HepG2 (cell line): ENCODE results near the gene NOTUM. TPM values are rescaled to one million over a fixed set of nuclear protein-coding genes. Genes with fewer than 3 reads are reported as not detected.
A peak's percentile ranks its signal among the peaks of the same experiment; 100 is the strongest.

Experiments
- ARHGAP35 ChIP-seq: sonication (generic); formaldehyde crosslinking; IDR thresholded peaks from 2 replicates; pipeline ENCODE4 v1.9.0; 2022; ENCODE audit warnings: mild to moderate bottlenecking, inconsistent platforms, moderate library complexity, missing genetic modification reagents, borderline replicate concordance
- DR1 ChIP-seq: sonication (generic); formaldehyde crosslinking; IDR thresholded peaks from 2 replicates; pipeline ENCODE4 v1.8.0; 2021; ENCODE audit warnings: mild to moderate bottlenecking, missing genetic modification reagents, inconsistent platforms
- EEA1 ChIP-seq: sonication (generic); formaldehyde crosslinking; IDR thresholded peaks from 2 replicates; pipeline ENCODE4 v1.5.1; 2020; ENCODE audit warnings: mild to moderate bottlenecking, missing genetic modification reagents, borderline replicate concordance
- HOXD1 ChIP-seq: sonication (generic); formaldehyde crosslinking; IDR thresholded peaks from 2 replicates; pipeline ENCODE4 v1.5.0; 2020; ENCODE audit warnings: missing genetic modification reagents
- IRF2 ChIP-seq: IDR thresholded peaks from 2 replicates; pipeline ENCODE4 v1.6.1; 2018; ENCODE audit warnings: missing genetic modification reagents, missing compliant biosample characterization
- JUND ChIP-seq: sonication (generic); formaldehyde crosslinking; IDR thresholded peaks from 2 replicates; pipeline ENCODE4 v1.8.0; 2022; ENCODE audit warnings: mild to moderate bottlenecking, missing genetic modification reagents
- LCORL ChIP-seq, 2 experiments: fragments of 450-650 bp in 1 of 2; sonication (generic) in 1 of 2; formaldehyde crosslinking in 1 of 2; IDR thresholded peaks; 2 replicates each; pipeline versions ENCODE4 v1.5.0 to v1.6.1; 2017 to 2020; ENCODE audit warnings: antibody characterized with exemption in 1 of 2, missing genetic modification reagents in 1 of 2
- MAF1 ChIP-seq: sonication (generic); formaldehyde crosslinking; IDR thresholded peaks from 2 replicates; pipeline ENCODE4 v1.5.0; 2020; ENCODE audit warnings: missing genetic modification reagents, borderline replicate concordance
- PRPF4 ChIP-seq: fragments of 200-400 bp; formaldehyde crosslinking; IDR thresholded peaks from 2 replicates; pipeline ENCODE4 v1.6.1; 2016; ENCODE audit warnings: low read length, low read depth; ENCODE audit not compliant: poor library complexity, severe bottlenecking
- SMARCC2 ChIP-seq: fragments of 450-650 bp; IDR thresholded peaks from 2 replicates; pipeline ENCODE4 v1.6.1; 2017; ENCODE audit warnings: antibody characterized with exemption, mild to moderate bottlenecking
- ZBTB8A ChIP-seq: sonication (generic); formaldehyde crosslinking; IDR thresholded peaks from 2 replicates; pipeline ENCODE4 v1.4.0; 2020; ENCODE audit warnings: mild to moderate bottlenecking, low read depth, missing genetic modification reagents, borderline replicate concordance
- ZEB1 ChIP-seq: IDR thresholded peaks from 2 replicates; pipeline ENCODE4 v1.6.1; 2012; ENCODE audit warnings: mild to moderate bottlenecking, low read depth, inconsistent platforms; ENCODE audit not compliant: insufficient replicate concordance
- ZNF292 ChIP-seq: sonication (generic); formaldehyde crosslinking; IDR thresholded peaks from 2 replicates; pipeline ENCODE4 v1.8.1; 2022; ENCODE audit warnings: mild to moderate bottlenecking, low read depth, missing genetic modification reagents, borderline replicate concordance
- ZNF546 ChIP-seq: sonication (generic); formaldehyde crosslinking; conservative IDR thresholded peaks from 2 replicates; pipeline ENCODE4 v1.8.1; 2023; ENCODE audit warnings: mild to moderate bottlenecking, missing genetic modification reagents
- ZNF773 ChIP-seq: sonication (generic); formaldehyde crosslinking; IDR thresholded peaks from 2 replicates; pipeline ENCODE4 v1.4.0; 2020; ENCODE audit warnings: missing genetic modification reagents, borderline replicate concordance
- polyA plus RNA-seq, 8 experiments: library from polyadenylated mRNA; depleted of rRNA in 3 of 8; stranded (reverse) in 7 of 8; unstranded in 1 of 8; fragments of >200 nt; fragmentation: Illumina TruSeq in 4 of 8; extraction: Trizol in 4 of 8; gene quantifications; 2 replicates each; pipeline versions ENCODE4 v1.2.1 to v1.2.3, GENCODE V29; 2011 to 2016; ENCODE audit warnings: low read depth in 4 of 8, missing spikeins in 1 of 8, mixed read lengths in 1 of 8; ENCODE audit not compliant: insufficient read depth in 1 of 8
- total RNA-seq, 5 experiments: library from RNA; depleted of rRNA; stranded (reverse); fragments of >200 nt; fragmentation: Illumina TruSeq; extraction: Trizol; gene quantifications; 2 replicates each; pipeline ENCODE4 v1.2.3, GENCODE V29; 2016; ENCODE audit warnings: low read depth in 1 of 5
- TF ChIP-seq, protein P1 (sequence below): sonication (generic); formaldehyde crosslinking; IDR thresholded peaks from 2 replicates; pipeline ENCODE4 v1.8.0; 2022; ENCODE audit warnings: missing genetic modification reagents, mild to moderate bottlenecking, borderline replicate concordance
- TF ChIP-seq, protein P2 (sequence below): IDR thresholded peaks from 2 replicates; pipeline ENCODE4 v1.6.1; 2016
- TF ChIP-seq, protein P3 (sequence below): sonication (generic); formaldehyde crosslinking; IDR thresholded peaks from 2 replicates; pipeline ENCODE4 v1.4.0; 2020; ENCODE audit warnings: missing genetic modification reagents
- TF ChIP-seq, protein P4 (sequence below): sonication (generic); formaldehyde crosslinking; IDR thresholded peaks from 2 replicates; pipeline ENCODE4 v1.8.0; 2022; ENCODE audit warnings: mild to moderate bottlenecking, missing genetic modification reagents, borderline replicate concordance
- TF ChIP-seq, protein P5 (sequence below): IDR thresholded peaks from 2 replicates; pipeline ENCODE4 v1.6.1; 2016; ENCODE audit warnings: missing compliant biosample characterization, missing genetic modification reagents, borderline replicate concordance

NOTUM gene
- total and polyA plus RNA-seq, 2 of the 13 experiments (the other 11 are each of a cell fraction or from before 2014, with no cell fraction given), result 150 to 160 TPM

DNA sequence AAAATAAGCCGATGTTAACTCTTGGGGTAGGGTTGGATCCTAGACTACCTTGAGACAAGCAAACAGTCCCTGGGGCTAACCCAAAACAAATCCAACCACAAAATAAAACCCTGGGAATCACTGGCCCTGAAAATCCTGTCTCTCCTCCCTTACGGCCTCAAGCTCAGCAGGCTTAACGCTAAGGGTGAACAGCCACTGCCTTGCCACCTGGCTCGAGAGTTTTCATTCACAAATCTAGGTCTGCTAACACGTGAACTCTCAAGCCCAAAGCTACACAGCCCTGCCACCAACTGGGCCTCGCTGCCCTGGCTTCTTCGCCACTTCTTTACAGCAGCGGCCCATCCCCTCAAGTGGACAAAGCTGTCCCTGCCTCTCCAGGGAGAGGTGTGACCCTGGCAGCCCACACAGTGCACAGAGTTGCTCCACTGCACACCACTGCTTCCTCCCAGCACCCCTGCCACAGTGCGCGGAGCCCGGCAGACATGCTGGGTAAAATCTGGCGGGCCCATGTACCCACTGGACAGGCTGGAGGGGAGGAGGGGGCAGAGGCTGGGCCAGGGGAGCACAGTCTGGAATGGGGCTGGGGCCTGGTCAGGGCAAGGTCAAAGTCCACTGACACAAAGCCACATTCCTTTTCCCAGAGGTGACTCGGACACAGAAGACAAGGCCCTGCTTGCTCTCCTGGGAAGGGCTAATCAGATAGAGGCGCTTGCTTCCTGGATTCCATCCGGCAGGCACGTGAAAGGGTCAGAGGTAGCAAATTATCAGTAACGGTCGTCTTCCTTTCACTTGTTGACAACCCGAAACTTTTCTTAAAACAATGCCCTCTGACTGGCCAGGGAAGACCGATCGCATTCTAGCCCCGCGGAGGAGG lies 50.8 kb downstream of the NOTUM start (continued):
- TF ChIP-seq ZEB1, result peak; percentile 78
- TF ChIP-seq EEA1 (CRISPR knock-in tag), result no peak; the same call in 1 of the 2 replicates
- peak; percentile 76 for TF ChIP-seq HOXD1 (CRISPR knock-in tag)
- TF ChIP-seq ZBTB8A (CRISPR knock-in tag), result peak; percentile 69; the same call in 1 of the 2 replicates
- 0 out of 2 replicates have a peak, but pooled peaks have one; percentile 31 for TF ChIP-seq ZNF773 (CRISPR knock-in tag)
- TF ChIP-seq ZNF292 (CRISPR knock-in tag), result no peak
- TF ChIP-seq, protein P1, sequence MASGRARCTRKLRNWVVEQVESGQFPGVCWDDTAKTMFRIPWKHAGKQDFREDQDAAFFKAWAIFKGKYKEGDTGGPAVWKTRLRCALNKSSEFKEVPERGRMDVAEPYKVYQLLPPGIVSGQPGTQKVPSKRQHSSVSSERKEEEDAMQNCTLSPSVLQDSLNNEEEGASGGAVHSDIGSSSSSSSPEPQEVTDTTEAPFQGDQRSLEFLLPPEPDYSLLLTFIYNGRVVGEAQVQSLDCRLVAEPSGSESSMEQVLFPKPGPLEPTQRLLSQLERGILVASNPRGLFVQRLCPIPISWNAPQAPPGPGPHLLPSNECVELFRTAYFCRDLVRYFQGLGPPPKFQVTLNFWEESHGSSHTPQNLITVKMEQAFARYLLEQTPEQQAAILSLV (CRISPR knock-in tag), result peak; percentile 53; the same call in 1 of the 2 replicates
- TF ChIP-seq JUND (CRISPR knock-in tag), result peak; percentile 59
- TF ChIP-seq, protein P2, sequence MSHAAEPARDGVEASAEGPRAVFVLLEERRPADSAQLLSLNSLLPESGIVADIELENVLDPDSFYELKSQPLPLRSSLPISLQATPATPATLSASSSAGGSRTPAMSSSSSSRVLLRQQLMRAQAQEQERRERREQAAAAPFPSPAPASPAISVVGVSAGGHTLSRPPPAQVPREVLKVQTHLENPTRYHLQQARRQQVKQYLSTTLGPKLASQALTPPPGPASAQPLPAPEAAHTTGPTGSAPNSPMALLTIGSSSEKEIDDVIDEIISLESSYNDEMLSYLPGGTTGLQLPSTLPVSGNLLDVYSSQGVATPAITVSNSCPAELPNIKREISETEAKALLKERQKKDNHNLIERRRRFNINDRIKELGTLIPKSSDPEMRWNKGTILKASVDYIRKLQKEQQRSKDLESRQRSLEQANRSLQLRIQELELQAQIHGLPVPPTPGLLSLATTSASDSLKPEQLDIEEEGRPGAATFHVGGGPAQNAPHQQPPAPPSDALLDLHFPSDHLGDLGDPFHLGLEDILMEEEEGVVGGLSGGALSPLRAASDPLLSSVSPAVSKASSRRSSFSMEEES (CRISPR knock-in tag), result peak; percentile 88
- no peak; the same call in 1 of the 2 replicates for TF ChIP-seq ZNF546 (CRISPR knock-in tag)
- TF ChIP-seq SMARCC2, result no peak
- peak; percentile 63; the same call in 1 of the 2 replicates for TF ChIP-seq IRF2 (CRISPR knock-in tag)
- TF ChIP-seq PRPF4, result no peak
- TF ChIP-seq, protein P3, sequence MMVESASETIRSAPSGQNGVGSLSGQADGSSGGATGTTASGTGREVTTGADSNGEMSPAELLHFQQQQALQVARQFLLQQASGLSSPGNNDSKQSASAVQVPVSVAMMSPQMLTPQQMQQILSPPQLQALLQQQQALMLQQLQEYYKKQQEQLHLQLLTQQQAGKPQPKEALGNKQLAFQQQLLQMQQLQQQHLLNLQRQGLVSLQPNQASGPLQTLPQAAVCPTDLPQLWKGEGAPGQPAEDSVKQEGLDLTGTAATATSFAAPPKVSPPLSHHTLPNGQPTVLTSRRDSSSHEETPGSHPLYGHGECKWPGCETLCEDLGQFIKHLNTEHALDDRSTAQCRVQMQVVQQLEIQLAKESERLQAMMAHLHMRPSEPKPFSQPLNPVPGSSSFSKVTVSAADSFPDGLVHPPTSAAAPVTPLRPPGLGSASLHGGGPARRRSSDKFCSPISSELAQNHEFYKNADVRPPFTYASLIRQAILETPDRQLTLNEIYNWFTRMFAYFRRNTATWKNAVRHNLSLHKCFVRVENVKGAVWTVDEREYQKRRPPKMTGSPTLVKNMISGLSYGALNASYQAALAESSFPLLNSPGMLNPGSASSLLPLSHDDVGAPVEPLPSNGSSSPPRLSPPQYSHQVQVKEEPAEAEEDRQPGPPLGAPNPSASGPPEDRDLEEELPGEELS (CRISPR knock-in tag), result peak; percentile 85
- TF ChIP-seq DR1 (CRISPR knock-in tag), result peak; percentile 57; the same call in 1 of the 2 replicates
- TF ChIP-seq LCORL (IDR thresholded peaks at IDR 0.05), result no peak; the same call in 1 of the 2 replicates
- TF ChIP-seq LCORL (CRISPR knock-in tag; IDR thresholded peaks at IDR 0.05), result peak; percentile 96
- 0 out of 2 replicates have a peak, but pooled peaks have one; percentile 49 for TF ChIP-seq MAF1 (CRISPR knock-in tag)
- TF ChIP-seq, protein P4, sequence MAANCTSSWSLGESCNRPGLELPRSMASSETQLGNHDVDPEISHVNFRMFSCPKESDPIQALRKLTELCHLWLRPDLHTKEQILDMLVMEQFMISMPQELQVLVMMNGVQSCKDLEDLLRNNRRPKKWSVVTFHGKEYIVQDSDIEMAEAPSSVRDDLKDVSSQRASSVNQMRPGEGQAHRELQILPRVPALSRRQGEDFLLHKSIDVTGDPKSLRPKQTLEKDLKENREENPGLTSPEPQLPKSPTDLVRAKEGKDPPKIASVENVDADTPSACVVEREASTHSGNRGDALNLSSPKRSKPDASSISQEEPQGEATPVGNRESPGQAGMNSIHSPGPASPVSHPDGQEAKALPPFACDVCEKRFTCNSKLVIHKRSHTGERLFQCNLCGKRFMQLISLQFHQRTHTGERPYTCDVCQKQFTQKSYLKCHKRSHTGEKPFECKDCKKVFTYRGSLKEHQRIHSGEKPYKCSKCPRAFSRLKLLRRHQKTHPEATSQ (CRISPR knock-in tag), result peak; percentile 28; the same call in 1 of the 2 replicates
- TF ChIP-seq ARHGAP35, result no peak
- TF ChIP-seq, protein P5, sequence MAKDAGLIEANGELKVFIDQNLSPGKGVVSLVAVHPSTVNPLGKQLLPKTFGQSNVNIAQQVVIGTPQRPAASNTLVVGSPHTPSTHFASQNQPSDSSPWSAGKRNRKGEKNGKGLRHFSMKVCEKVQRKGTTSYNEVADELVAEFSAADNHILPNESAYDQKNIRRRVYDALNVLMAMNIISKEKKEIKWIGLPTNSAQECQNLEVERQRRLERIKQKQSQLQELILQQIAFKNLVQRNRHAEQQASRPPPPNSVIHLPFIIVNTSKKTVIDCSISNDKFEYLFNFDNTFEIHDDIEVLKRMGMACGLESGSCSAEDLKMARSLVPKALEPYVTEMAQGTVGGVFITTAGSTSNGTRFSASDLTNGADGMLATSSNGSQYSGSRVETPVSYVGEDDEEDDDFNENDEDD, result peak; percentile 38
